Measurements from ENCODE around the gene SETD5.
A peak's percentile ranks its signal among the peaks of the same experiment; 100 is the strongest.

SETD5 gene

DNA sequence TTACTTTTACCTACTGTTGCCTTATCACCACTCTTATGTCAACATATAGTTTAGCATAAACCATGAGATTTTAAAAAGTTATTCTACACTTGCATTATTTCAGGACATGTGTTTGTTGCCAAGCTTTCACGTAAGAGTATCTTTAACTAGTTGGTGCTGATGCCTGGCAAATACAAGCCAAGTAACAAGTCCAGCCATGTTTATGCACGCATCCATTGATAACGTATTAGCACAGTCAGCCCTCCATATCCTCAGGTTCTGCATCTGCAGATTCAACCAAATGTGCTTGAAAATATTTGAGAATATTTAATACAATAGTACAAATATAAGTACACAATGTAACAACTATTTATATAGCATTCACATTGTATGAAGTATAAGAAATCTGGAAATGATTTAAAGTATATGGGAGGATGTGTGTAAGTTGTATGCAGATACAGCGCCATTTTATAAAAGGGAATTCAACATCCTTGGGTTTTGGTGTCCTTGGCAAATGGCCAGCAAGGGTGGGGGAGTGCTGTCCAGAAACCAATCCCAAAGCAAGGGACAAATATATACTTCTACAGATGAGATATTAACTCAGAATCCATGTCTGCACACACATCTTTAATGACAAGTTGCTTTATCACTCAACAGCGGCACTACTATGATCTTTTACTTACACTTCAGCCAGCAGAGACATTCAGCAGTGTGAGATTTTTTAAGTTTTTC lies 8.7 kb upstream of the SETD5 start:
- no peak for DNase-seq (ENCODE audit: low spot score)

DNA sequence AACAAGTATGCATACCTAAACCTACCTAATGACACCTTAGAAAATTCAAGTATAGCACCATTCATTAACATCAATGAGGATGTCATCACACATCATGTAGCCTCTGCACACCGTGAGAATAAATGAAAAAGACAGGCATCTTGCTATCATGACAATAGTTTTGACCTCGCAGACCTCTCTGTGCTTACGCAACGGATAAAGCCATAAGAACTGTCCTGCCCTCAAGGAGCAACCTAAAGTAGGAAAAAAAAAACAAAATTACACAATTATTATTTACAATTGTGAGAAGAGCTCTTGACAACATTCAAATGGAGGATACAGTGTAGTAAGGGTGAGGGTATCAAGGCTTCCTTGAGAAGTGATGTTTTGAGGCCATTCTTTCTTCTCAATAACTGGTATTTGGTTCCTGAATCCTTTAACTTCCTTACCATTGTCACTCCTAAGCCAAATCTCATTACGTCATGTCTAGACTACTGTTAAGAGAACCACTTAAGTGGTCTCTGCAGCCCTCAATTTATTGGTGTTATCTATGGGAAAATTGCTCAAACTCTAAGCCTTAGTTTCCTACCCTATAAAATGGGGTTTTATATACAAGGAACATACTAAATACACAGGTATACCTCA lies 7.0 kb upstream of the SETD5 start:
- DNase-seq (ENCODE audit: low spot score), result no peak

DNA sequence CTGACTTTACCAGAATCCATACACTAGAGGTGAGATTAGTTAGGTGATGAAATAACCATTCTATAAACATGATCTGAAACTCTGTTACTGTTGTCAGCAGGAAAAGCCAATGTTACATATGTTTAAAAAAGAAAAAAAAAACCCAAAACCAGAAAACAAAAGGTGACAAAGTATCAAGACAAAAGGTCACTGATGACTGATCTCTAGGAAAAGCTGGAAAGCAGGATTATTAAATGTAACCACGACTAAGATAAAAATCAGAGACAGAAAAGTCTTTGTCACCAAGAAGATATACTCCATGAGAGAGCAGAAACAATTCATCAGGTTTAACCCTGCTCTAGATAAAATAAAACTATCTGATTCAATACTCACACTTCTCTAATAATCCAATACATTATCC lies 5.4 kb upstream of the SETD5 start:
- no peak for DNase-seq (ENCODE audit: low spot score)

DNA sequence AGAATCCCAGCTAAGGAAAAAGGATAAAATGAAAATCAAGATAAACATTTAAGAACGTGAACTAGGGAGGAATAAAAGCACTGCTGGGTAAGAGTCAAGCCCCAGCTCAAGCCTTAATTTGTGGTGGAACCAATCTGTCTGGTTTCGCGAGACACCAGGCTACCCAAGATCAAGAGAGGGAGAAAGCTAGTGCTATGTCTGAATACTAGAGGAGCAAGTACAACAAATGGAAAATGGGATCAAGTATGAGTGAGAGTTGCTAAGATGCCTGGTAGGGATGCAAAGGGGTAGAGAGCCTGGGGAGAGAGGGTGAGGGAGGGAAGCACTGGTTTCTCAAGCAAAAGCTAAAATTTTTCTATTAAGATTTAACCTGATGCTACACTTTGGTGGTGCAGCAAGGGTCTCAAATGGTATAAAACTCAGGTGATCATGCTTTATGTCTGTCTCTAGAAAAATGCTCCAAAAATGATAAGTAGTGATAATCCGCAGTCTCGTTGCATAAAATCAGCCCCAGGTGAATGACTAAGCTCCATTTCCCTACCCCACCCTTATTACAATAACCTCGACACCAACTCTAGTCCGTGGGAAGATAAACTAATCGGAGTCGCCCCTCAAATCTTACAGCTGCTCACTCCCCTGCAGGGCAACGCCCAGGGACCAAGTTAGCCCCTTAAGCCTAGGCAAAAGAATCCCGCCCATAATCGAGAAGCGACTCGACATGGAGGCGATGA lies 1.7 kb upstream of the SETD5 start:
- no peak for DNase-seq (ENCODE audit: low spot score)

DNA sequence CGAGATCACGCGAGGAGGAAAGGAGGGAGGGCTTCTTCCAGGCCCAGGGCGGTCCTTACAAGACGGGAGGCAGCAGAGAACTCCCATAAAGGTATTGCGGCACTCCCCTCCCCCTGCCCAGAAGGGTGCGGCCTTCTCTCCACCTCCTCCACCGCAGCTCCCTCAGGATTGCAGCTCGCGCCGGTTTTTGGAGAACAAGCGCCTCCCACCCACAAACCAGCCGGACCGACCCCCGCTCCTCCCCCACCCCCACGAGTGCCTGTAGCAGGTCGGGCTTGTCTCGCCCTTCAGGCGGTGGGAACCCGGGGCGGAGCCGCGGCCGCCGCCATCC lies 1.1 kb upstream of the SETD5 start:
- peak; percentile 79 for DNase-seq (ENCODE audit: low spot score)

DNA sequence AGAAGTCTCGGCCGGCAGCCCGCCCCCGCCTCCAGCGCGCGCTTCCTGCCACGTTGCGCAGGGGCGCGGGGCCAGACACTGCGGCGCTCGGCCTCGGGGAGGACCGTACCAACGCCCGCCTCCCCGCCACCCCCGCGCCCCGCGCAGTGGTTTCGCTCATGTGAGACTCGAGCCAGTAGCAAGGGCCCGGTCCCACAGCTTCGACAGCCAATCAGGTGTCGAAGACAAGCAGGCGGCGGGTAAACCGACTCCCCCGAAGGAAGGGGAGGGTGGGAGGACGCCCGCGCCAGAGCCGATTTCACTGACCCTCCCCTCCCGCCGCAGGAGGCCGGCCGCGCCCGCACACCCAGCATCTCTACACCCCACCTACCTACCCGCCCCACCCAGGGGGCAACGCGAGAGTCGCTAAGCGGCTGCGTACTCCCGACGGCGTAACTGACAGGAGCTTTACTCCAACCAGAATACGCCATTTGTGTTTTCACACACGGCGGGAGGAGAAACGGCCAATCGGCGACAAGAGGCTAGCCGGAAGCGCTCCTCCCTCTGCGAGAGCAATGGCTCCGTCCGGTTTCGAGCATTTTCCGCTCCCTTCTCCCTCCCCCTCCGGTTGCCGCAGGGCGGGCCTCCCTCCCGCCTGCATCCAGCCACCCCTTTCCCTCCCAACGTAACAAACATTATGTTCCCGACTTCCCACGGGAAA lies 633 bp upstream of the SETD5 start:
- peak; percentile 99 for DNase-seq (ENCODE audit: low spot score)

DNA sequence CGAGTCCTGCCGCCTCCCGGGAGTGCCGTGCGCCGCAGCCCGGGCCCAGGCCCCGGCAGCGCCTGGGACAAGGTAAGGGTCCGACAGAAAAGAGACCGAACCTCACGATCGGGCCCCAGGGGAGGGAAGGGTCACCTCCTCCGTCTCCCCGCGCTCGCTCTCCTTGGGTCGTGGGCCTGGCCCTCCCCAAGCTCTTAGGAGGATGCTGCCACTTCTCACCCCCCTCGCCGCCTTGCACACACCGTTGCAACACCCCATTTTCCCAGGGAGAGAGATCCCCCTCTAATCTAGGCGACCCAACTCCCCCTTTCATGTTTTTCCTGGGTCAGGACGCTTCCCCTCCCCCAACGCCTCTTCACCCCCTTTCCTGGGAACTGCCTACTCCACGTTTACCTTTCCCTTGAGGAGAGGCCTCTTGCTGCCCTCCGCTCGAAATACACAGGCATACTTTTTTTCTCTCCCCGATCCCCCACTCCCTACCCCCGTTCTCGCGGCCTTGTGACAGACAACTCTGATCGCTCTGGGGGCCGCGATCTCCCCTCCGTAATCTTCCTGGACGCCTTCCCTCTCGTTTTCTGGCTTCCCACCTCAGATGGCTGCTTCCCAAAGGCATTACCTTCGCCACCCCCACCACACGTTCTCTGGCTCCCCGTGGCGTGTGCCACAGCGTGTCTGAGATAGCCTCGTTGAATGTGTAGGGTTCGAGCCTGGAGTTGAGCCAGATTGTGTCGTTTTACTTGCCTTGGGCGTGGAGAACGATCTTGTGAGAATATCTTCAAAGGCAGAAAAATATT lies 688 bp downstream of the SETD5 start:
- no peak for DNase-seq (ENCODE audit: low spot score)

DNA sequence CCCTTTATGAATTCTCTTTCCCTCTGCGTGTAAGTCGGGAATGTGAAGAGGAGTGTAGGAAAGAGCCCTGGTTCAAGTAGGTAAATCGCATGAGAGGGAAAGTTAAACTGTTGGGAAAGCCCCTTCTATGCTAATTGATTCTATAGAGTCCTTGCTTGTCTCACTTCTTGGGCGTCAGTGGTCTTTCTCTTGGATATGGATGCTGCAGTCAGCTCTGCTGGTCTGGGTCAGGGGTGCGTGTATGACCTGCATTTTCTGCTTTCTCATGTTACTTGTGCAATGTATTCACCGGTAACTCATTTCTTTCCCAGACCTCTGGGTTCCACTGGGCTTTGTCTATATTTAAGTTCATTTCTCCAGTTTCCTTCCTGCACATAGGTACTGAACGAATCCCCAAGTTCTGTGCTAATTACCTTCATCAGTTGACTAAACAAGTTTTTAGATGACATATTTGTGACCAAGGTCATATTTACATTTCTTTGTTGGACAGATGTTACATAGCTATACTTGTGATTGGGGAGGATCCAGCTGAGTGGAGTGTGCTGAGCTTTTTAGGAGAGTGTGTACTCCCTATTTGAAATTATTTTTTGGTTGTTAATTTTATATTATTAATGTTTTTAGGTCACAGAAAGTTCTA lies 1.4 kb downstream of the SETD5 start:
- DNase-seq (ENCODE audit: low spot score), result no peak

DNA sequence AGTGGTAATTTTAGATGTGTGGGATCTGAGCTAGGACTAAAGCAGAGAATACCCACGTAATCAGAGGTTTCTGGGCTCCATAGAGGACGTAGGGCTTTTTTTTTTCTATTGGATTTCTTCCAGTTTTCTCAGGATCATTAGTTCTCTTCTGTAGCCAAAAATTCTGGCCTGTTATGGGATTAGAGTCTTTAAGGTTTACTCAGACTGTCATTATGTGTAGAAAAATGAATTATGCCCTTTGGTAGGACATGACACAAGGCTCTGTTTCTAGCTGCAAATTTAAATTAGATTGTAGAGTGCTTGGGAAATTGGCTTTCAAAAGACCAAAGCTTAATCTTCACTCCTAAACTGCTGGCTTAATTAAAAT lies 1.9 kb downstream of the SETD5 start:
- DNase-seq (ENCODE audit: low spot score), result no peak

DNA sequence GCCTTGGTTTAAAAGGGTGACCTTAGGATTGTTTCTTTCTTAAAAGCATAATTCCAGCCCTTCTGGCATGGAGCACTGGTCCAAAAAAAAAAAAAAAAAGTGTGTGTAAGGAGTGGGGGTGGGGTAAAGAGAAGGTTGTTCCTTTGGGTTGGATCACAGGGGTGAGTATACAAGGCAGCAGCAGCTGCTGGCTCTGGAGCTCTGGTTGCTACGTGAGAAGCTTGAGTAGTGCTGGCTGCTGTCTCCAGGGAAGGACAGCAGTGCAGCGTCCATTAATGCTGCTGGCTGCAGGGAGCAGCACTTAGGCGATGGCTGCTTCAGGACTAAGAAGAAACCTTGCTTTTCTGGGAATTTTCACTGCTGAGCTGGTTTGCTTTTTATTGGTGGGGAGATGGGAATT lies 2.3 kb downstream of the SETD5 start:
- DNase-seq (ENCODE audit: low spot score), result no peak

DNA sequence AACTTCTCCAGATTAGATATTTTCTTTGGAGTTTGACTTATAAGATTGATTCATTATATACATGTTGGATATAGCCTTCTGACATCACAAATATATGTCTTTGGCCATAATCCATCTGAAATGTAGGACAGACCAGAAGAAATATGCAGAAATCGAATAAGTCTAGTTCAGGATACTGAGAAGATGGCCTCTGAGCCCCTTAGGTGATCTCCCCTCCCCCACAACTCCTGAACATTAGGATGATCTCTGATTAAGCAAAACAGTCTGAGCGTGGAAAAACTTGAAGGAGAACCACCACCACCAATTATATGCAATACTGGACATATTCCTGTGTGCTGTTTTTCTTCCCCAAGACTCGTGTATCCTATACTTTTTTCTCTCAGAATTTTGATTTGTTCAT lies 3.2 kb downstream of the SETD5 start:
- DNase-seq (ENCODE audit: low spot score), result no peak

DNA sequence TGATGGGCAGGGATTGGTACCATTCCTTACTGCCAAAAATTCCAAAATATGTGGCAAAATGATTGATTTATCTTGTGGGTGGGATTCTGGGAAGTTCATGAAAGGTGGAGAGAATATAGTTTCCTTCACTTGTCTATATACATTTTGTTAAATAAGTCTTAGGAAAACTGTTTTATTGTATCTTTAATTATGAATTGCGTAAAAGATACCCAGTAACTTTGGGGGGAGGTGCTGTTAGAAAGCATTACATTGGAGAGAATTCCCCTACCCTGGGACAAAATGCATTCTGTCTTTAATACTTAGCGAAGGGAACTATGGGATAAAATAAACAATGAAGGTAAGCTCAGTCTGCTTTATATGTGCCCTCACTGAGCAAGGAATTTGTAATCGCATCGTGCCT lies 4.6 kb downstream of the SETD5 start:
- no peak for DNase-seq (ENCODE audit: low spot score)

DNA sequence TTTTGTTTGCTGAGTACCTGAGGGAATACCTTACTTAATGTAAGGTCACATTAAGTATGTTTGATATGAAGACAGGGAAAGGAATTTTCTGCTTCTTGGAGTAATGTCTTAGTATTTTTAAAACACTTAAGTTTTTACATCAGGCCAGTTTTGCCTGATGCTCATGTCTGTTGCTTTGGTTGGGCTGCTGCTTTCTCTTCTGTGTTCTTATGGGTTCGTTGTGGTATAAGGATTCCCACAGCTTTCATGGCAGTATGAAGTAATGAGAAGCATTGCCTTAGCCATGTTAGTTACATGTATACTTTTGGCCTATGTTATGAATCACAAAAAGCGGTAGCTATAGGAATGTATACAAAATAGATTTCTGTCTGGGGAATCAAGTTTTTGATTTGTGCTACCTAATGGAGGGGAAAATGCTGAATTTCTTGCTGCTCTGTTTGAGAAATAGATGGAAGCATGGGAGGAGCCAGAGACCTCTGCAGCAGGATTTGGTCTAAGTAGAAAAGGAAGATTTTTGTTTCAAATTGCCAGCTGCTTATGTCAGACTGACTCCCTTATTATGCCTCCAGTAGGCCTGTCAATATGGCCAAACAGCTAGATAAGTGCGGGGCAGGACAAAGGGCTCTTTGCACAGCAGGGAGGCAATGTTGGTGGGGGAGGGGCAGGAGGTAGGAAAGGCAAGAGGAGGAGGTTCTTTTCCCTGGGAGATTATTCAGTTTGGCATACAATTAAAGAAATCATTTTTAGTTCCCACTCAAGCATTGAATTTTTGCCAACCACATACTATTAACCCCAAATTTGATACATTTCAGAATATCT lies 5.2 kb downstream of the SETD5 start:
- DNase-seq (ENCODE audit: low spot score), result no peak

DNA sequence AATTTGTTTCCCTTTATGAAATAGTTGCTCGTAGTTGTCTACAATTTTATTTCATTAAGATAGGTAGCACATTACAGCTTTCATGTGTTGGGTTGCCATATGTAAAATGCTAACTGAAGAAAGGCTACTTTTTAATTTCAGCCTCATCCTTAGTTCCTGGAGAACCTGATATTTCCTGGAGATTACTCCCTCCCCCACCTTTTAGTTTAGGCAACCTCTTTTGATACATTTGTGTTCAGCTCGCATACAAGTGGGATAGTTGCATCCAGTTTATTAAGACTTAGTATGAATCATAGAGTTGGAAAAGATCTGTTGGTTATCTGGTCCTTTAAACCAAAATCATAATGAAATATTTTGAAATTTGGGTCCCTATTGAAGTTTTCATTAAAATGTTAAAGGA lies 6.0 kb downstream of the SETD5 start:
- DNase-seq (ENCODE audit: low spot score), result no peak

DNA sequence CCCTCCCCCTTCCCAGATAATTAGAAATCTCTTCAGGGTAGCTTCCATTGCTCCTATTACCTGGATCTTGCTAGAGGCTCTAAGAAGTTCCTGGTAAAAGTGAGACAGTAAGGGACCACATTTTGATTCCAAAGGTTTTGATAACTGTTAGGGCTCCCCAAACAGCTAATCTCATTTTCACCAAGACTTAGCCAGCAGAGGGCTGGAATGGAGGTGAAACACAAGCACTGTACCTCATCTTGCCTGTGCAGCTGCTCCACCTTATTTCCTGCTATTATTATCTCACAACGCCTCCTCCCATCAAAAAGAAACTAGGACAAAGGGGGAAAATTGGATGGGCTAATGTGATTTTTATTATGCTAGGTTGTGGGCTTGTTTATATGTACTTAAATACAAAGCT lies 7.3 kb downstream of the SETD5 start:
- DNase-seq (ENCODE audit: low spot score), result no peak

DNA sequence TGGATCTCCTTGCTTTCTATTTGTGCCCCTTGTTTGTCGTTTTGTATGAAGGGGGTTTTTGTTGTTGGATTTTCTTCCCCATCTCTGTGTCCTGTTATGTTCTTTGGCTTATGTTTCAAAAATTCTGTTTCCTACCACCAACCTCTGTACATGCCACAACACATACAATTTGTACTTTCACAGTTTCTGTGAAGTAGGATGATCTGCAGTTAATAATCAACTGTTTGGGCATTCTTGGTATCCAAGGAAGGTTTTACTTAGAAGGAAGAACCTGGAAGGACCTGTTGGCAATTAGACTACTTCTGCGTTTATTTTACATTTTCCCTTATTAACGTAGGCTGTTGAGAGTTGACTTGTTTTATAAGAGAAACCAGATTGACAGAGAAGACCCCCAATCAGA lies 8.3 kb downstream of the SETD5 start:
- DNase-seq (ENCODE audit: low spot score), result no peak

DNA sequence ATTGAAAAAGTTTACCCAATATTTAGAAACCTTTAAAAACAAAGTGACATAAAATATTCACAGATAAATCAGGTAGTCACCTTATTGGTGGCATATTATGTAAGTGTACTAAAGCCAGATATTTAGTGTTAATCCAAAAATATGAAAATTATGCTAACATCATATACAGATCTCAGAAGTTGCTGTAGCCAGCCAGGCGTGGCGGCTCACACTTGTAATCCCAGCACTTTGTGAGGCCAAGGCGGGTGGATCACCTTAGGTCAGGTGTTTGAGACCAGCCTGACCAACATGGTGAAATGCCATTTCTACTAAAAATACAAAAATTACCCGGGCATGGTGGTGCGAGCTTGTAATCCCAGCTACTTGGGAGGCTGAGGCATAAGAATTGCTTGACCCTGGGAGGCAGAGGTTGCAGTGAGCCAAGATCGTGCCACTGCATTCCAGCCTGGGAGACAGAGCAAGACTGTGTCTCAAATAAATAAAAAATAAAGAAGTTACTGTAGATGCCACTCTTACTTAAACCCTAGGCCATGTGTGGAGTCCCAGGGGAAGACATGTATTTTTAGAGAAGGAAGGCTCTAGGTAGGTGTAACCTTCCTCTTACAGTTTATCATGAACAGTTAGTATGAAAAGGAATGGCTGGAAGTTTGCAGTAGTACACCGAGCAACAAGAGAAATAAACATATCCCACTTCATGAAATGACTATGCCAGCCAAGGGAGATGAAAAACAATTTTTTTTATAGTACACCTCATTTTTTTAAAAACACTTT lies 9.6 kb downstream of the SETD5 start:
- DNase-seq (ENCODE audit: low spot score), result no peak

DNA sequence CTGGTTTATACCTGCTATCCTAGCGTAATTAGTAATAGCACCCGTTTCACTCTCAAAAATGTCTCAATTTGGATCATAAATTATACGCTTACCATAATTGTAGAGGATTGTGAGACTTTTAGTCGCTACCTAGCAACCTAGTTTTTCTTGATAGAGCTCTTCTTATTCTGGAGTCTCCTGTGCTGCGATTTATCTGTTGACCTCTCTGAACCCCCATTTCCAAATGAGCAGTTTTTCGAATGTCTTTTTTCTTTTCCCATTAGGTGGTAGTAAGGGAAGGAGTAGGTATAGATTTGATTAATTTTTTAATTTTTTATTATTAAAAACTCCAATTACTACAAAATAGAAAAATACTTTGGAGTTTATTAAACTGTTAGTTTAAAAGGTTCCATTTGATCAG lies 10.6 kb downstream of the SETD5 start:
- no peak for DNase-seq (ENCODE audit: low spot score)

DNA sequence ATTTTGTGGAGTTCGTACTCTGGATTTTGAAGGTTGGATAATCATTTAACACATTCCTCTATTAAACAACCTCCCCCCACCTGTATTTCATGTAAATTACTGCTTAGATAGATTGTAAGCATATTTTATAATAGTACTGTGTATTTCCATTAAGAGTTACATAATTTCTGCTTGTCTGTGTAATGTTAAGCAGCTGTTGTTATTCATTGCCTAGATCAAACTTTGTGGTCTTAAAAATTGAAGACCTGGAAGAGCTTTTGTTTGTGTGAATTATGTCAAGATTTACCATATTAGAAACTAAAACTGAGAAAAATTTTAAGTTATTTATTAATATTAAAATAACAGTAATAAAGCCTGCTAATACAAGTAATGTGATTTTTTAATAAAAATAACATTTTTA lies 11.1 kb downstream of the SETD5 start:
- DNase-seq (ENCODE audit: low spot score), result no peak

Measured in CD4-positive, alpha-beta T cell treated with Interleukin-15 for 4 hours (primary cell).